Kidney epithelial cell (primary cell): ENCODE measurements around the gene DAPK2. TPM values are rescaled to one million over a fixed set of nuclear protein-coding genes. Genes with fewer than 3 reads are reported as not detected.

Source experiments
- DNase-seq: peaks from one replicate; pipeline ENCODE4 v3.0.0-alpha.2; 2010; ENCODE audit warnings: low read depth
- H3K27me3 ChIP-seq: 2 replicates; pipeline ENCODE4 v1.6.0; 2011; ENCODE audit warnings: low read length; ENCODE audit not compliant: control insufficient read depth, insufficient read depth
- H3K36me3 ChIP-seq: 2 replicates; pipeline ENCODE4 v1.5.1; 2011; ENCODE audit warnings: low read length; ENCODE audit not compliant: control insufficient read depth, insufficient read depth
- H3K4me3 ChIP-seq: 2 replicates; pipeline ENCODE4 v1.5.1; 2011; ENCODE audit warnings: low read depth, mild to moderate bottlenecking, control low read depth, low read length
- CTCF ChIP-seq: IDR thresholded peaks from 2 replicates; pipeline ENCODE4 v1.5.1; 2011; ENCODE audit warnings: mild to moderate bottlenecking, moderate library complexity, low read length, control low read depth, inconsistent platforms; ENCODE audit not compliant: insufficient read depth, poor library complexity, severe bottlenecking
- total RNA-seq: library from RNA; depleted of rRNA; stranded (reverse); fragments of >200 nt; gene quantifications from 2 replicates; pipeline ENCODE4 v1.2.3, GENCODE V29; 2015

Gene DAPK2
- total RNA-seq, 1 donor from 2014 or later: 0.21 TPM

- DNase-seq: no peak
- Histone ChIP-seq H3K27me3 (peaks cover 2% of the 10 kb centered on the region), H3K36me3 (no peaks in the 10 kb centered on the region), H3K4me3 (no peak overlapping the region)
- TF ChIP-seq CTCF: no peak
Observed at GRCh38 chr15:64038878-64039610, 7.2 kb downstream of the DAPK2 start.

DNA sequence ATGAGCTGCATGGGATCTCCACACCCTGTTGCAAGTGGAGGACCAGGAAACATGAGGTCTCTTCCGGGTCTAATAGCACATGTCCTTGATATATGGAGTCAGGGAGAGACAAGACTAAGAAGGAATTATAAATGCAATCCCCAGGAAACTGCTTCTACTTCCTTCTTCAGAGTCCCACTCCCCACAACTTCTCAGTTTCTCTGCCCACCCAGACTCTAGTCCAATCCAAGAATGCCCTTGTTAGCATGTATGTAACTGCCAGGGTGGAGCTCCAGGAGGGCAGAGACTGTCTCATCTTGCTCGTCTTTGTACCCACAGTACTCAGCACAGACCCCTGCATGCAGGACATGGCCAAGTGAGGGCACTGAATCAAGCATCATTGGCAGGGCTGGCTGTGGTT, 8.3 kb downstream of the DAPK2 start:
- TF ChIP-seq CTCF: no peak
- Histone ChIP-seq H3K27me3 (peaks cover 2% of the 10 kb centered on the region), H3K36me3 (no peaks in the 10 kb centered on the region), H3K4me3 (no peak overlapping the region)
- no peak for DNase-seq

DNA sequence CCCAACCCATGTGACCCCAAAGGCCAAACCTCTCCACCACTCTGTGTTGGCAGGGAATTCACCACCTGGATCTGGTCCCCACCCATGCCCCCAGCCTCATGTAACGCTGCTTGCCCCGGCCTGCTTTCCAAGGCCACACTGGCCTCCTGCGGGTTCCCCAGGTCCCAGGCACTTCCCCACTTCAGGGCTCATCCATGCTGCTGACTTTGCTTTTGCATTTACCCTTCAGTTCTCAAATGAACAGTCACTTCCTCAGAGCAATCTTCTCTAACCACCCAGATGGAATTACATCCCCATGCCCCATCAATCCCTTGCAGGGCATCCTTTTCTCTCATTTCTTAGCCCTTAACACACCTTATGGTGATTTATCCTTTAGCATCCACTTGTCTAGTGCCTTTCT, 9.2 kb downstream of the DAPK2 start:
- Histone ChIP-seq H3K4me3 (no peak overlapping the region), H3K36me3 (no peaks in the 10 kb centered on the region), H3K27me3 (peaks cover 2% of the 10 kb centered on the region)
- no peak for DNase-seq
- no peak for TF ChIP-seq CTCF

GRCh38 chr15:64035525-64035924, 10.8 kb downstream of the DAPK2 start:
- H3K36me3 ChIP-seq: no peaks in the 10 kb centered on the region
- no peak for TF ChIP-seq CTCF
- no peaks in the 10 kb centered on the region for H3K27me3 ChIP-seq
- DNase-seq: no peak
- H3K4me3 ChIP-seq: no peak overlapping the region

- DNase-seq: no peak
- TF ChIP-seq CTCF: no peak
- no peak overlapping the region for H3K4me3 ChIP-seq
- H3K27me3 ChIP-seq: no peaks in the 10 kb centered on the region
- H3K36me3 ChIP-seq: no peaks in the 10 kb centered on the region
Observed at GRCh38 chr15:64034519-64034918, 11.8 kb downstream of the DAPK2 start.

GRCh38 chr15:64032329-64032728, 14.0 kb downstream of the DAPK2 start:
- Histone ChIP-seq H3K36me3 (no peaks in the 10 kb centered on the region), H3K27me3 (no peaks in the 10 kb centered on the region), H3K4me3 (no peak overlapping the region)
- TF ChIP-seq CTCF: no peak
- no peak for DNase-seq
